Neural progenitor cell (in vitro differentiated cells): ENCODE data around the gene AP2A2.

Experiments
- CTCF ChIP-seq: fragments of 200-600 bp; sonication (generic); IDR thresholded peaks from 2 replicates; pipeline ENCODE4 v1.5.1; 2017; ENCODE audit warnings: antibody characterized with exemption, mild to moderate bottlenecking
- EZH2phosphoT487 ChIP-seq: fragments of 200-600 bp; sonication (generic); IDR thresholded peaks from 2 replicates; pipeline ENCODE4 v1.6.1; 2017; ENCODE audit warnings: antibody characterized with exemption

- TF ChIP-seq EZH2phosphoT487 = no peak
- TF ChIP-seq CTCF = no peak
These were observed 21.3 kb upstream of the AP2A2 start for GRCh38 chr11:904380-904779.
